Stimulated activated CD8-positive, alpha-beta memory T cell treated with anti-CD3 and anti-CD28 coated beads, Interleukin-2, amount 100 ng/mL, for 48 hours (primary cell): Measurements from ENCODE around the gene STN1.

Experiments used
- DNase-seq, 2 donors: peaks; one replicate each; pipeline ENCODE4 v3.0.0-alpha.2; 2020; ENCODE audit warnings: low read depth in 2 of 2

Gene STN1, protein sequence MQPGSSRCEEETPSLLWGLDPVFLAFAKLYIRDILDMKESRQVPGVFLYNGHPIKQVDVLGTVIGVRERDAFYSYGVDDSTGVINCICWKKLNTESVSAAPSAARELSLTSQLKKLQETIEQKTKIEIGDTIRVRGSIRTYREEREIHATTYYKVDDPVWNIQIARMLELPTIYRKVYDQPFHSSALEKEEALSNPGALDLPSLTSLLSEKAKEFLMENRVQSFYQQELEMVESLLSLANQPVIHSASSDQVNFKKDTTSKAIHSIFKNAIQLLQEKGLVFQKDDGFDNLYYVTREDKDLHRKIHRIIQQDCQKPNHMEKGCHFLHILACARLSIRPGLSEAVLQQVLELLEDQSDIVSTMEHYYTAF

DNA sequence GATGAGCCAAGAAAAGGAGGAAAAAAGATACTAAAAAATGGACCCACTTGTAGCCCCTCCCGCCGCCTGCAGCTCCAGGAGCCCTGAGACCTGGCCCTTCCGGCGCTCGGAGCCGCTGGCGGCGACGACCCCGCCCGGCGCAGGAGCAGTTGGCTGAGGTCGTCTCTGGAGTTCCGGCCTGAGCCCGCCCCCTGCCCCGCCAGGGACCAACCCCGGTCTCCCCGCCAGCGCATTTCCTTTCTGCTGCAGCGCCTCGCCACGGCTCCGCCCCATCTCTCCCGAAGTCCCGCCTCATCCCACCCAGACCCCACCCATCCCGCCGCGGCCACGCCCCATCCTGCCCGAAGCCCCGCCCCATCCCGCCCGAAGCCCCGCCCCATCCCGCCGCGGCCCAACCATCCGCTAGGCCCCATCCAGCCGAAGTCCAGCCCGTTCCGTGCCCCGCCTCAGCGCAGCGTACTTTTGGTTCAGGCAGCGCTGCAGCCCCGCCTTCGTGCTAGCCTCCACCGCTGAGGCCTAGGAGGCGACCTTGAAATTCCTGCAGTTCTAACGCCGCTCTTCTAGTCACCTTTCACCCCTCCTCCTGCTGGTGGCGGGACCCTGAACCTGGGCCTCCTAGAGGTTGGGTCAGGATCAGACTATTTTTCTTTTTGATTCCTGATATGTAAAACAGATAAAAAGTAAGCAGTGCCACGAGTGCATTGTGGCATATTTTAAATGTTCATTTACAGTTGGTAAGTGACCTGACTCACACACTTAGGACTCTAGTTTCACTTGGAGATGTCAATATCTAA, at the start of gene STN1:
Gene STN1, minus strand, starts transcription at position 132 of the 794 bp plus-strand sequence. CDS start 590 bp downstream, outside the sequence.
- peak; percentile 93 to 94 for DNase-seq

DNA sequence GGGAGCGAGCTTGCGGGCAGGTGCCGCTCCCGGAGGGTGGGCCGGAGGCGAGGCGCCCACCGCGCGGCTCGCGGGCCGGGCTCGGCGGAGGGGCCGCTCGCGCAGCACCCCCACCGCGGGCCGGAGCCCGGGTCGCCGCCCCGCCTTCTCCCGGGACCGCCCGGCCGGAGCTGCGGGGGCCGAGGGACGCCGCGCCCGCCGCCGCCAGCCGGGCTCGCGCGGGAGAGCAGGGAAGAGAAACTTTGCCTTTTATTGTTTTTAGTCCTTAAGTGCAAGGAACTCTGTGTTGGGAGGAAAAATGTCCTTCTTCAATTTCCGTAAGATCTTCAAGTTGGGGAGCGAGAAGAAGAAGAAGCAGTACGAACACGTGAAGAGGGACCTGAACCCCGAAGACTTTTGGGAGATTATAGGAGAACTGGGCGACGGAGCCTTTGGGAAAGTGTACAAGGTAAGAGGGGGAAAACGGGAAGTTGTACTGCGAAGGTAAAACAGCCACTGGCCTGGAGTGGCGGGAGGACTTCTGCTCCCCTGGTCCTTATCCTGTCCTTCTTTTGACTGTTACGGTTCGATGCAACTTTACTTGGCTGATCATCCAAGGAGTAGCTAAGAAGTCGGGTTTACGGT, 49.6 kb upstream of the STN1 start:
- peak in 1 of 2 donors; percentile 29 for DNase-seq

DNA sequence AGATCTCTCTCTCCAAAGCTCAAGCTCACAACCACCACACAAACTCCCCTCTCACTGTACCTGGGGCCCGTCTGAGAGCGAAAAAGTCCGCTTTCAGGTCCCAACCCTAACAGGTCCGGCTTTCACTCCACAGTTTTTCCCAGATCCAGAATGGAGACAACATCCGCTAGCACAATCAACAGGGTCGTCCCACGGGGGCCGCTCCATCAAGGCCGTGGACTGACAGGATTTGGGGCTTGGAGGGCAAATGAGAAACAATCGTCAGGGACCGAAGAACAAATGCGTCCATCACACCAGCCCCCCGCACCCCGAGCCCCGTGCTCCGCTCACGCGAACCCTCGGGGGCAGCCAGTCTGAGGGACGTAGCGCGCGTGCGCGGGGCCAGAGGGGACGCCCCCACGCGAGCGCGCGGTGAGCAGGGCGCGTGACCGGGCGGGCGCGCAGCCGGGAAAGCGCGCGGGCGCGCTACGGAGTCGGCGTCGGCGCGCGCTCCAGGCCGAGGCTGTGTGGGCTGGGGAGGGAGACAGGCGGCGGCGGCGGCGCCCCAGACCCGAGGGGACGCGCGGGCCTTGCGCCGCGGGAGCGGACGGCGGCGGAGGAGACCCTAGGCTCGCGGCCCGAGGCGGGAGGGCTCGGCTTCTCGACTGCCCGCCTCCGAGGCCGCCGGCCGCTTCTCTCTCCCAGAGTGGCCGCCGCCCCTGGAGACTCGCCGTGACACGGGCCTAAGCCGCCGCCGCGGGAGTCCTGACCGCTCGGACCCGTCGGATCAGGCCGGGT, 48.9 kb upstream of the STN1 start, which contains the start of gene SLK:
Gene SLK, plus strand, starts transcription at position 470 of the 777 bp plus-strand sequence. CDS start 606 bp downstream, outside the sequence.
- DNase-seq: peak; percentile 70 to 82

DNA sequence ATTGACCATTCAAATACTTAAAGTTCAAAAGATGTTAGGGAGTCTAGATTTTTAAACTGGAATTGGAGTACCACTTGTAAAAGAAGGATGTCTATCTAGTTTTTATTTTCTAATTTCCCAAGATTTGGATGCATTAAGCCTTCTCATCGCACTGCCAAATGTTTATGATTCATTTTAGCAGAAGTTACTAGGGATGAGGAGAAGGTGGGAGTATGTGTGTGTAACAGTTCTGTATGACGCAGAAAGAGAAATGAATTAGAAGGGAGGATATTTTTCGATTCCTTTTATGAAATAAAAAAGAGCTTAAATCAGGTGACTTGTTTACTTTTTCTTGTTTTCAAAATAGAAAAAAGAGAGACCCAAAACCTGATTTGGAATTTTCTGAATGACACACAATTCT, 42.1 kb upstream of the STN1 start:
- DNase-seq: no peak

DNA sequence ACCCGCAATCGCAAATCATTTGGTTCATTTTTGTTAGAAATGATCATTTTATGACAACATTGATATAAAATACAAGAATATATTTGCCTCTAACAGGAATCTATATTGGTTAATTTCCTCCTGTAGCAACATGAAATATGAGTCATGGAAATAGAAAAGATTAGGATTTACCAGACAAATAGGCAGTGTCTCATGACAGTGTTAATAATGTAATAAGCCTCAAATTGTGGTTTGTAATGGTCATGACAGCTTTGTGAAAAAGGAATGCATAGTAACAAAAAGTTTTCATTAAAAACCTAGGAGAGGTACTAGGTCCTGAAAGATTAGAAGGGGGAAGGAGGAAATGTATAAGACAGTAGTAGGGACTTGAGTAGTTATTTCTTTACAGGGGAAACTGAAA, 41.0 kb upstream of the STN1 start:
- no peak for DNase-seq

DNA sequence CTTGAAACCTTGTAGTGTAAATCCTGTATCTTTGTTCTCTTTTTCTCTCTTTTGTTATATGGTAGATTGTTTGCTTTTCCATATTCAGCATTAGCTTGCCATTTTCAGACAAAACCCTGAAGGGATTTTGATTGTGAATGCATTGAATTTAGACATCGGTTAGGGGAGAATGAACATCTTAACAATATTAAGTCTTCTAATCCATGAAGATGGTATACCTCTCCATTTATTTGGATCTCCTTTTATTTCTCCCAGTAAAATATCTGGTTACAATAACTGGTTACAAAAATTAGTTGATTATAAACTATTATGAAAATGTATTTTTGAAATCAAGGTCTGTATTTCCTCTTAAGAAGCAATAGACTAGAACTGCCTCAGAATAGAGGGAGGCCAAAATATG, 36.6 kb upstream of the STN1 start:
- no peak for DNase-seq

DNA sequence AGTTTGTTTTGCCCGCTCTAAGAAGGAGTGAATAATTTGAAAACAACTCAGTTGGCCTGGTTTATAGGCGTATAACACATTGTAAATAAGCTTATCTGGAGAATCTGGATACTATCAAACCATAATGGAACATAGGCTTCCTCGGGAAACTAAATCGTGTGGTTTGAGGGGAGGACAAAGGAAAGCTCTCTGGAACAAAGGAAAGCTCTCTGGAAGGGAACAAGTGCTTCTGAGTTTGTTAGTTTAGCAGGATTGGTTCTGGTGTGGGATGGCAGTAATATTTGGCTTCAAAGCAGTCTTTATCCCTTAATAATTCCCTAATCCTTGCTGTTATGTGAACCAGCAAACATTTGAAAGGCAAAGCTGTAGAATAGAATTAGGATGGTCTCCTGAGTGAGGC, 34.0 kb upstream of the STN1 start:
- no peak for DNase-seq

DNA sequence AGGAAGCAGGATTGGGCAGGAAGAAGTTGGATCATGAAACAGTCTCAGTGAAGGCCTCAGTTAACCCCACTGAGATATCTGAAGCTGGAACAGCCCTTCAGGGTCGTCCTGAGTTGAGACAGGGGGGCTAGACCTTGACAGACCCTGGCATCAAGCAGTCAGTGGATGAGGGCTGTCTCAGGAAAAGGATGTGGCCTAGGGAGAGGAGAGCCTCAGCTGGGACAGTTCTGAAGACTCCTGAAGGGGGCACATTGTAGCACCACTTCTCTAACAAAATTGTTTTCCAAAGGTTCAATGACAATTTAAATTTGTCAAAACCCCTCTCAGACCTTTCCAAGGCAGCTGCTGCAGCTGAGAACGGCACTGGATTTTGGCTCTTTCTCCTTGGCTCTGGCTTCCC, 33.2 kb upstream of the STN1 start:
- DNase-seq: no peak

DNA sequence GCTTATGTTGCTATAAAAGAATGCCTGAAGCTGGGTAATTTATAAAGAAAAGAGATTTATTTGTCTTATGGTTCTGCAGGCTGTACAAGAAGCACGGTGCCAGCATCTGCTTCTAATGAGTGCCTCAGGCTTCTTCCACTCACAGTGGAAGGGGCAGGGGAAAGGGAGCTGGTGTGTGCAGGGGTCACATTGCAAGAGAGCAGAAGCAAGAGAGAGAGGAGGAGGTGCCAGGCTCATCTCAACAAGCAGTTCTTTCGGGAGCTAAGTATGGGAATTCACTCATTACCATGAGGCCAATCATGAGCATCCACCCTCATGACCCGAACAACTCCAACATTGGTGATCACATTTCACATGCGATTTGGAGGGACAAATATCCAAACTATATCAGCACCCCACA, 31.7 kb upstream of the STN1 start:
- DNase-seq: no peak

DNA sequence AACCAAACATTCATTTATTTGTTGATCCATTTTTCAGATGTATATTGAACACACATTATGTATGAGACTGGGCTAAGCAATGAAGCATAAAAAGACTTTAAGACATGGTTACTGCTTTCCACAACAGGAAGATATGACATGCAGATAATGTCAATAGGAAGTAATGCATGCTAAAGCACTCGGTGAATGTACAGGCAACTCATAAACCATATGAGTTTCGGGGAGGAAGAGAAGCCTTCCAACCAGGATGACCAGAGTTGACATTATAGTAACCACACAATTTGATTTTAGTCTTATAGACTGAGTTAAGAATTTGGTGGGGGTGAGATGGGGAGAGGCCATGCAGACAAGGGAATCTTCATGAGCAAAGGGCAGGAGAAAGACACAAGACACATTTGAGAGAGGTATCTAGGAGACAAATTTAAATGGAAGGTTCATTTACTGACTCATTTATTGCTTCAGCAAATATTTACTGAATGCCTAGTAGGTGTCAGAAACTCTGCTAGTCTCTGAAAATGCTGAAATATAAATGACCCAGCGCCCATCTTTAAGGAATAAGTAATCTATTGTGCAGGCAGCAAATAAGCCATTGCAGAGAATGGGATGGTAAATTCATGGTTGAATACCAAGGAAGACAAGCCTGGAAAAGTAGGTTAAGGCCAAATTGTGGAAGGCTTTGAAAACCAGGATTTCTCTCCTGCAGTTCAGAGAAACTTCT, 30.0 kb upstream of the STN1 start:
- no peak for DNase-seq

DNA sequence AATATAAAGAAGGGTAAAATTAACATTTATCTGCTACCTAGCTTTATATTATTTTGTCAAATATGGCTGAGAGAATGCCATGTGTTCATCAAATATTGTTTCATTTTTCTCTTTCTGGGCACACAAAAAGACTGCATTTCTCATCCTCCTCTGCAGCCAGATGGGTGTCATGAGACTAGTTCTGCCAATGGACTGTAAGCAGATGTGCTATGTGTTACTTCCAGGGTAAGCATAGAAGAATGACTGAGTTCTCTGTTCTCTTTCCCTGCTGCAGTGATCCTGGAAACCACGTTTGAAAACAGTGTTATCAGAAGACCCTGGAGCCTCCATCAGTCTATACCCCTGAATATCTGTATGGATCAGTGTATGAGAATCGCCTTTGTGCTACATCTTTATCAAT, 24.9 kb upstream of the STN1 start:
- DNase-seq: no peak

DNA sequence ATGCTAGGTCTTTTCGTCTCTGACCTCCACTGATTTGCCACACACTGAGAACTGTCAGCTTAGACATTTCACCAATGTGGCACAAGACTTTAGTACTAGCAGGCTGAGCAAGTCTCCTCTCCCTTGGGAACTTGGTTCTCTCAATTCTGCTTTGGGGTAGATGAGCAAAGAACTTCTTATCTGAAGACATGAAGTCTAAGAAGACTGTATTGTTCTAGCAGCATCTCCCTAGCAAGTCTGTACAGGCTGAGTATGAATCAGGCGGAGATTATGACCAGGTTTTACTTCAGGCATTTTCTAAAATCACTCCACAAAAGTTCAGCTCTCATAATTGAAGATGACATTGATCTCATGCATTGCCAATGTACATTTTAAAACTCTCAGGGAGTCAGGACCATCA, 23.8 kb upstream of the STN1 start:
- DNase-seq: no peak

DNA sequence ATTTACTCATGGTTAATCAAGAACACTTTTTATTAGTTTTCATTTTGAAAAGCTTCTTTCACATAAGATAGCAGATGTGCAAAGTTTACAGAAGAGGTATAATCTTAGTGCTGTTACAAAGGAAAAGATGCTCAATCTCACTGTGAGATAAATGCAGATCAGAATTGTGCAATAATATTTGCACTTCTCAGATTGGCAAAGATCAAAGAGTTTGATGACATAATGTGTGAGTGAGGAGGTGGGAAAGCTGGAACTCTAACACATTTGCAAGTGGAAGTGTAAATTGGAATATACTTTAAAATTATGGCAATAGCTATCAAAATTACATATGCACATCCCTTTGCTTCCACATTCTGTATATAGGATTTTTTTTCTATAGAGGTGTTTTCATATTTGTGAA, 21.5 kb upstream of the STN1 start:
- no peak for DNase-seq

DNA sequence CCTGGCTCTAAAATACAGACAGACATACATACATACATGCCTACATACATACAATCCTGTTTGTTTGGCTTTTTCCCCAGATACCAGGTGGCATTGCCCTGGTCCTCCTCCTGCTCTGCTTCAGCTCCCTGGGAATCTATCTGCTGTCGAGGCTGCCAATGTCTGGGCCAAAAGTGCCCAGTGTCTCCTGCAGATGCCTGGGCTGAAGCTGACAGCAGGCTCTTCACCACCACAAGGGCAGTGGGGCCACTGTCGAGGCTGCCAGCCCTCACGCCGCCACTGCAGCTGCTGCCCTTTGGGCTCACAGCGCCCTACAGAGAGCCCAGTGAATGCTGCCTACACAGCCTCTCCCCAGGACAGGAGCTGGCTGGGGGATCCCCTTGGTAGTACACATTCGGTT, 18.0 kb upstream of the STN1 start:
- DNase-seq: no peak

DNA sequence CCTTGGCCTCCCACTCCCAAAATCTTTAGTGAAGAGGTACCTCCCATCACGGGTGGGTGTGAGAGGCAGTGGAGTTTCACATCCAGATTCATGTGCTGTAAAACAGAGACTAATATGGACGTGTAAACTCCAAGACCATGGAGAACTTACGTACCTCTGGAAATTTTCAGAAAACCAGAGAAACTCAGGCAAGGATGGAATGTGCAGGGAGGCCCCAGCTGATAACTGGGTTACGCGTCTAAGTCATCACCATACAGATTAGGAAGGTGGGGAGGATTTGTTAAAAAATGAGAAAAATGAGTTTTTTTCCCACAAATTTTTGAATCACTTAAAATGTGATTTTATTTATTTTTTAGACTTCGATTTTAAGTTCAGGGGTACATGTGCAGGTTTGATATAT, 16.3 kb upstream of the STN1 start:
- DNase-seq: no peak

DNA sequence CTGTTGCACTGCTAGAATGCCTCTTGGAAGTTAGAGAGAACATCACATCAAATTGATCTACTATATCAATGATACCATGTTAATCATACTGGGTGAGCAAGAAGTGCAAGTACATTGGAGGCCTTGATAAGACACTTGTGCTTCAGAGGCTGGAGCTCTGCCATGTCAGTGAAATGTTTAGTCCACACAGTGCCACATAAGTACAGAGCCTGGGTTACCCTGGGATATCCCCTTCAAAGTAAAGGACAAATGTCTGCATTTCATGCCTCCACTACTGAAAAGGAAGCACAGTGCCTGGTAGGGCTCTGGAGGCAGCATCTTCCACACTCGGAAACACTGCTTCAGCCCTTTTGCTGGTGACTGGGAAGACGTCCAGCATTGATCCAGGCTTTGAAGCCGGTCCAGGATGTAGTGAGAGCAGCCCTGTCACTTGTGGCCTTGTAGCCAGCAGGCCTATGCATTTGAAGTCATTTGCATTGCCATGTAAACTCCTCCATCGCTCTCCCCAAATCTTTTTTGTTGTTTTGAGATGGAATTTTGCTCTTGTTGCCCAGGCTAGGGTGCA, 15.7 kb upstream of the STN1 start:
- DNase-seq: no peak

DNA sequence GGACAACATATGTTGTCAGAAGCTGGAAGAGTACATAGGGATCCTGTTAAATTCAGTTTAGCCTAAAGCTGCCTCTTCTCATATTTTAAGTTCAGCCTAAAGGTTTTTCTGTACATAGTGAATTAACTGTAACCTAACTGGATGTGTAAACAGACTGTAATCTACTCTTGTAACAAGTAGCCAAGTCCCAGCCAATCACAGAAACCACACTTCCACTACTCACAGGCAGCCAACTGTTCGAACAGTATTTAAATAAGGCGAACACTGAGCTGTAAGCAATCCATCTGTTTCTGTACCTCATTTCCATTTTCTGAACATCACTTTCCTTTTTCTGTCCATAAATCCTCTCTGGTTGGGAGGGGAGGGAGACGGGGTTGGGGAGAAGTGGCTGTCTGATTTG, 15.0 kb upstream of the STN1 start:
- no peak for DNase-seq

DNA sequence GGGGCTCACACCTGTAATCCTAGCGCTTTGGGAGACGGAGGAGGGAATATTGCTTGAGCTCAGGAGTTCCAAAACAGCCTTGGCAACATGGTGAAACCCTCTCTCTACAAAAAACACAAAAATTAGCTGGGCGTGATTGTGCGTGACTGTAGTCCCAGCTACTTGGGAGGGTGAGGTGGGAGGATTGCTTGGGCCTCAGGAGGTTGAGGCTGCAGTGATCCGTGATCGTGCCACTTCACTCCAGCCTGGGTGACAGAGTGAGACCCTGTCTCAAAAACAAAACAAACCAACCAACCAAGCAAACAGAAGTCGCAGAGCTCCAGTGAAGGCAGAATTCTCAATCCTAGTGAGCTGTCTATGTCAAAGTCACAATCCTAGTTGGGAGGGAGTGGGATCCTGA, 14.3 kb upstream of the STN1 start:
- DNase-seq: no peak

DNA sequence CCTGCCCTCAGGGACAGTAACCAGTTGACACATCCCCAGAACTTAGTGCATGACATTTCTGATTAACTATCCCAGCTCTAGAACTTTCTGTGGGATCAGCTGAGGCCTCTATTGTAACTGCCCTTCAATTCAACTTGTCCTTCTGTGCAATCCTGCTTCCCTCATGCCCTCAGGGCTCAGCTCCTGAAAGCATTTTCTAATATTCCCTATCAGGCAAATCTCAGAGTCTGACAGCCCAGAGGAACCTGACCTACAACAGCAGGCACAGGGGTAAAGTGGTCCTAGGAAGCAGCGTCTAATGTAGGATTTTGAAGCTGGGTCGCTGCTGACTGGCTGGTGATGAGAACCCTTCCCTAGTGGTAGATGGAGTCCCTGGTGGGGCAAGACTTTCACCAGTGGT, 13.6 kb upstream of the STN1 start:
- no peak for DNase-seq

DNA sequence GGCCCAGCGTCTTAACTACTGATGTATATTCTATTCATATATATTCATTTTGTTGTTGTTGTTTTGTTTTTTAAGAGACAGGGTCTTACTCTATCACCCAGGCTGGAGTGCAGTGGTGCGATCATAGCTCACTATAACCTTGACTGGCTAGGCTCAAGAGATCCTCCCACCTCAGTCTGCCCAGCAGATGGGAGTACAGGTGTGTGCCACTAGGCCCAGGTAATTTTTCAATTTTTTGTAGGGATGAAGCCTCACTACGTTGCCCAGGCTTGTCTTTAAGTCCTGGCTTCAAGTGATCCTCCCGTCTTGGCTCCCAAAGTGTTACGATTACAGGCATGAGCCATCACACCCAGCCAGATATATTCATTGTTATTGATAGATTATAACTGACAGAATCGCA, 12.9 kb upstream of the STN1 start:
- no peak for DNase-seq

DNA sequence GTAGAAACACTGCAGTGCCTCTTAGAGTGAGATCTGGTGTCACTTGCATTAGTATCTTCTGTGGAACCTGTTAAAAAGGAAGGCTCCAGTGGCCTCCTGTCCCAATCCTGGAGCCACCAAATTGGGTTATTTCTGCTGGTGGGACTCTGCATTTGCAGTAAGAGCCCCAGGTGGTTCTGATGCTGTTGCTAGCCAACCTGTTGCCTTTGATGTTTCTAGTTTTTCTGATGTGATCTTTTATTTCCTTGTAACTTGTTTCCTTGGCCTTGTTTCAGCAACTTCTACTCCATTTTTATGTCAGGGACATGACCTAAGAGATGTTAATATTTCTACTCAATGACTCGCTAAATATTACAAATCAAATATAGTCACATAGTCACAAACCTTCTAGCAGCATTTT, 12.5 kb upstream of the STN1 start:
- no peak for DNase-seq
